RCC 7860 (cell line): Measurements from ENCODE around the gene USP6NL.
"Not testable (repeated sequence)": the region's sequence is repeated elsewhere in the genome, so short reads cannot be mapped to it uniquely, and the experiment has no call there.

Experiments
- DNase-seq: peaks from one replicate; pipeline ENCODE4 v3.0.0-alpha.2; 2015; ENCODE audit warnings: low spot score
- FAIRE-seq: peaks from 2 replicates; lab custom pipeline; 2012; peaks lifted over from hg19 to GRCh38; lab: Jason Lieb, UNC

USP6NL gene

DNA sequence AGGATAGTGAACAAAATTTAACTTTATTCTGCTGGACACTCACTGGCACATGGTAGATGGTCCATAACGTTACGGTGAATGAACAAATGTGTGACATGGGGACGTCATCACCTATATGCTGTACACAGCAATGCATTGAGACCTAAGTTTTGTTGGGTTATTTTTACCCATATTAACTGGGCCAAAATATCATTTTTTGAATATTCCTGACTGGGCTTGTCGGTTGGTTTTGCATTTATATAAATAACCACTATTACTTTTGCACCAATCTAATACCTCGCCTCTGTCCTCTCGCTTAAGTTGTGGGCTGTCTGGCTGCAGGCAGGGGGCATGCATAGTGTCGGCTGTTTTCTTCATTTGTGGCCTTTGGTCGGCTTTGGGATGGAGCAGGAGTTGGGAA is 161.7 kb downstream of the USP6NL start:
- DNase-seq (no peak), FAIRE-seq (no peak)

DNA sequence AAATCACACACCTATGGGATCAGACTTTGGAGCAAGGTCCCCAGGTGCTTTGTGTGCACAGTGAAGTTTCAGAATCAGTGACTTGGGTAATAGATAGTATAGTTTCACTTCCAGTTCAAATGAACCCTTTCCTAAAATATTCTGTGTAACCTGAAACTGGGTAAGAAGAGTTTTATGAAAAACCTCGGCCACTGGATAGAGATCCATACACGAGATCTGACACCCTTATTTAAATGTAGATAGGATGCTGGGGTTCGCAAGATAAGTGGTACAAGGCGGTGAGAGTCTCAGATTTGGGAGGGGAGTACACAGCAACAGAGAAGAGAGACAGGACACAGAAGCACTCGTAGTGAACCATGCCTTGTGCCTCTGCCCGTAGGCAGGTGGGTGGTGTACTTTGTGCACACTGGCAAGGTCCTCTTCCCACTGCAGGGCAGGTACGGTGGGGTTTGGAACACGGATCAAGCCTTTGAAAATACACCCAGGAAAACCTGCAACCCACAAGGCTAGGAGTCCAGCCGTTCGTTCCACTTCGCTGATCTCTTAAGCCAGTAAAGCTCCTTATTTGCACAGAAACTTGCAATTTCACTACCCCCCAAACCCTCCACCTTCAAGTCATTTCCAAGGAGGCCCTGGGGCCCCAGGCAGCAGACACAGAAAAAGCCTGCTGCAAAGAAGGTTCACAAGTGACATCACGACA is 162.8 kb downstream of the USP6NL start:
- DNase-seq: no peak
- no peak for FAIRE-seq

DNA sequence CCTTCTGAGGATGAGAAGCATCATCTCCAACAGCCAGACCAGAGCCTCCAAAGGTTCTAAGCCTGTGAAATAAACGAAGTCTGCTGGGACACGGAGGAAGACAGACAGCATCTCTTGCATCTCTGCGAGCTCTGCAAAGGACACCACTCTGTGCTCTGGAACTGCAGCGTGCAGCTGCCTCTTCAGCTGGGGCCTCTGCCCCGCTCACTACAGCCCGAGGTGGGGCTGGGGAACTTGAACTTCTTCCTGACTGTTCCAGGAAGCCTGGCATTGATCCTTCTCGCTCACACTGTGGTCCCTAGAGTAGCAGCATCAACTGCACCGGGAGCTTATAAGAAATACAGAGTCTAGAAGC is 163.3 kb downstream of the USP6NL start:
- DNase-seq (no peak), FAIRE-seq (no peak)

DNA sequence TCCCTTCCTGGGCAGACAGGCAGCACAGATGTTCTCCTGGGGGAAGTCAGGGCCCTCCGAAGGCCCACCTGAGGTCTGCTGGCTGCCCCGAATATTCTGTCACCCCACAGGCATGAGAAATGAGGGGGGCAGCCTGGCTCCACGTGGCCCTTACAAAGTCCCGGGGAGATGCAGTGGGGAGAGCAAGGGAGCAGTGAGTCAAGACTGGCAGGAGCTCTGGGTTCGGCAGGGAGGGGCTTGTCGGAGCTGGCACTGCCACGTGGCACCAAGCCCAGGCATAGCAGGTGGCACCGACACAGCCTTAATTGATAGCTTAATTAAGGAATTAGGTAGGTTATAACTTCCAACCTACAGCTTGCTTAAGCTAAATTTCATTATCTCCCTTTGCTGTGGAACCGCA is 163.9 kb downstream of the USP6NL start:
- FAIRE-seq (no peak), DNase-seq (no peak)

DNA sequence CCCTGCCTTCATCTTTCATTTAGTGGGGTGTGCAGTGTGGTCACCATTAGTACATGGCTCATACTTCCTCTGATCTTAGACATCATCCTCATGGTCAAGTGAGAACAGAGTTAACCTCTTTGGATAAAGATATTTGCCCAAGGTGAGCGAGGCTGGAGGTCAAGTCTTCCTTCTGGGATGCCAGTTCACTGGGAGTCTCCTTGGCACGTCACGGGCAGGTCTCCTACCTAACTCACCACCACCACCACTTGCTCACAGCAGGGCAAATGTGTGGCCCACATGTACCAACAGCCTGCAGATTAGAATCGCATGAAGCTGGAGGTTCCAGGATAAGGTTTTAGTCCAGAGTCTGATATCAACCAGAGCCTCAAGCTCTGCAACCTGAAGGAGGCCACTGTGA is 164.6 kb downstream of the USP6NL start:
- no peak for FAIRE-seq
- no peak for DNase-seq

DNA sequence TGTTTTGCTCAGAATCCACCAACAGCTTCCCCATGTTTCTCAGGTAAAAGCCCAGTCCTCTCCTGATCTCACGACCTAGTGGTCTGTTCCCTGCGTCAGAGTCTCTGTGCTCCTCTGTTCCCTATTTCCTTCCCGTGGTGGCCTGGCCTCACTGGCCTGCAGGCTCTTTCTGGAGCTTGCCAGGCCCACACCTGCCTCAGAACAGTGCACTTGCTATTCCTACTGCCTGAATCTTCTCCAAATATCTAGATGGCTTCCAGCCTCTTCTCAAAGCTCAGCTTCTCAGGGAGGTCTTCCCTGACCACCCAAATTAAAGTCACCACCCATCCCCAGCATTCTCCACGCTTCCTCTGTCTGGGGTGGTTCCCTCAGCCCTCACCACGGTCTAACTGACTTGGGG is 165.3 kb downstream of the USP6NL start:
- DNase-seq (no peak), FAIRE-seq (no peak)

DNA sequence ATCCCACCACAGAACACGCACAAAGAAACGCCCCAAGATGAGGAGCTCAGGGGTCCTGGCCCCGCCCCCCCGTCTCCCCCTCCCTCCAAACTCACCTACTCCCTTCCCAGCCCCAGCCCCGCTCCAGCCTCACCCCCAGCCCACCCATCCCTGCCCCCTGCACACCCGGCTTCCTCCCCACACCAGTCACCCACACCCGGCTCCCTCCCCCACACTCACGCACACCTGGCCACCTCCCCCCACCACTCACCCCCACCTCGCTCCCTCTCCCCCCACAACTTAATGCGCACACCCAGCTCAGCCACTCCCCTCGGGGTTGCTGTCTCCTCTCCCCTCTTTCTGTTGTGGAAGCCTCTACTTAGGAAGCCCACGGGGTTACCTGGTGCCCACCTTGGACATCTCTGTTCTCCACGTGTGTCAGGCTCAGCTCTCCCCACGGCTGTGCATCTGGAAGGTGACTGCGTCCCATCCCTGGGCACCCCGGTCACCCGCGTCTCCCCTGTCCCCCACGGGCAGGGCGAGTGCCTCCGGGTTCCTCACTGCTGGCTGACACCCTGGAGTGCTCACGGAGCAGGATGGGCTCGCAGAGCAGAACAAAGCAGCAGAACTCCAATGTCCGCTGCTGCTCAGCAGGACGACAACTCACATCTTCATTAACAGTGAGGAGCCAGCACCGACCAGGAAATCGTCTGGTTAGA is 166.8 kb downstream of the USP6NL start:
- FAIRE-seq (no peak), DNase-seq (no peak)

DNA sequence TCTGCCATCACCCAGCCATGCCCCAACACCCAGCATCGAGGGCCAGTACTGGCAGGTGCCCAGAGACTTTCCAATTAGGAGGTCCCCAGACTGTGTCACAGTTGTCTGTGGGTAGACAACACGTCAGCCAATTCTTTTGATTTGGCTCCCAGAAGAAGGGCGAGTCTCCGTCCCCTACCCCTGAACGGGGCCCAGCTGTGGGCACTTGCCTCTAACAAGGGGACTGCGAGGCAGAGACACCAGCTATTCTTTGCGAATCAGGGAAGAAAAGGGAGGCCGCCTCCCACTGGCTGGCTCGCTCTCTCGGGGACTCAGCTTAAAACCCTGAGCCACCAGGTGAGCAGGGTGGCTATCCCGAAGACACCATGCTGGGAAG is 167.3 kb downstream of the USP6NL start:
- no peak for FAIRE-seq
- no peak for DNase-seq

DNA sequence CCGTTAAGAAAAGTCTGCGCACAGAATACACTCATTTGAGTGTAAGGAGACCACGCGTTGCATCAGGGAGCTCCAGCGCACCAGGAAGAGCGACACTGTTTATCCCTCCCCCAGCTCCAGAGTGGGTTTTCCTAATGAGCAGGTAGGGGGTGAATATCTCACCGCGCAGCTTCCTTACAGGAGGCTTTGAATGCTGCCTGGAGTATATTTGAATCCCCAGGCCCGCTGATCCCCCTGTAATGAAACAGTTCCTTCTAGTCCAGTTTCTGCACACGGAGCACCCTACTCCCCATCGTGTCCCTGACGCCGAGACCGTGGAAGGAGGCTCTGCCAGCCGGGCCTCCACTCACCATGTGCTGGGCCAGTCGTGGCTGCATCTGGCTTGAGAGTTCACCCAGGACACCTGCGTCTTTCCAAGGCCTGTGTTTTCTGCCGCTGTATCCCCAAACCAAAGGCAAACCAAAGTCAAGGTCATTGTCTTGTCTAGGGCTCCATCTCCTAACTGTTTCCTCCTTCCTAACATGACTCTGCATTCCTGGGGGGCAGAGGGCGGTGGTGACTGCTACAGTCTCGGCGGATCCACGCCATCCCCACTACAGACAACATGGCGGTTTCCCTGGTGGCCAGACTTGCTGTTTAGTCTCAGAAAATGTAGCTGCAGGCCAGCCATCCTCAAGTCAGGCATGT is 167.8 kb downstream of the USP6NL start:
- FAIRE-seq: no peak

DNA sequence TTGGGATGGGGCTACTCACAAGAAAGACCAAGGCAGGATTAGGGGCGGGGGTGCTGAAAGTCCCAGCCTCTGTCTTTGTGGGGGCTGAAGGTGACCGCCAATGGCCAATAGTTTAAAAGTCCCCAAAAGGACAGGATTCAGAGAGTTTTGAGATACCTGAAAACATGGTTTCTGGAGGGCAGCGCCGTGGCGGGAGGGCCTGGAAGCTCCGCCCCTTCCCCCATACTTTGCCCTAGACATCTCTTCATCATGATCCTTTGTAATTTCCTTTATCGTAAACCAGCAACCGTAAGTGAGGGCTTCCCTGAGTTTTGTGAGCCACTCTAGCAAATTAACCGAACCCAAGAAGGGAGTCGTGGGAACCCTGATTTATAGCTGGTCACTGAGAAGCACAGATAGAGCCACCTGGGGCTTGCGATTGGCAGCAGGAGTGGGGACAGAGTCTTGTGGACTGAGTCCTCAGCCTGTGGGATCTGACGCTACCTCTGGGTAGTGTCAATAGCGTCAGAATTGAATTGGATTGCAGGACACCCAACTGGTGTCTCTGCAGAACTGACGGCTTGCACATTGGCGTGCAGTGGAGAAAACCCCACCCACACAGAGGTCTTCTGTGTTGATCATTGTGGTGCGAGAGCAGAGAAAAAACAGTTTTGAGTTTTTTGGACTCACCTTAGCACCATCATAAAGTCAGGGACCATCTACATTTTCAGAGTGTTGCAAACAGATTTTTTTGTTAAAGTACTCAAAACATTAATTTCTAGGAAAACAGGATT is 169.3 kb downstream of the USP6NL start:
- no peak for FAIRE-seq
- DNase-seq: no peak

More for the DNA sequence above, 167.8 kb downstream of the USP6NL start:
- no peak for DNase-seq

DNA sequence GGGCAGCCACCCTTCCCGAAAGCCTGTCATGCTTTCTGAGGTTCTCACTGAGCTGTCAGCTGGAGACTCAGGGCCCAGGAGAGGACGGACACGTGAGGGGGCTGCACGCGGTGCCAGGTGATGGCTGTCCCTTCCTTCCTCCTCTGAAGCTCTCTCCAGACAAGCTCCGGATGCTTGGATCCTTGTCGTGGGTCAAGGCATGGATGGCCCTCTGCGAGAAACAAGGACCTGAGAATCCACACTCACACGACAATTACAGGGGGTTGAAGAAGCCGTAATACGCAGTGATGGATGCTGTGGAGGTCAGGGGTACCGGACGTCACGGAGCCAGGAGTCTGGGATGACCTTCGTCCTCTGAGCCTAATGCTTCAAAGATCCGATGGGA is 170.3 kb downstream of the USP6NL start:
- FAIRE-seq: no peak

DNA sequence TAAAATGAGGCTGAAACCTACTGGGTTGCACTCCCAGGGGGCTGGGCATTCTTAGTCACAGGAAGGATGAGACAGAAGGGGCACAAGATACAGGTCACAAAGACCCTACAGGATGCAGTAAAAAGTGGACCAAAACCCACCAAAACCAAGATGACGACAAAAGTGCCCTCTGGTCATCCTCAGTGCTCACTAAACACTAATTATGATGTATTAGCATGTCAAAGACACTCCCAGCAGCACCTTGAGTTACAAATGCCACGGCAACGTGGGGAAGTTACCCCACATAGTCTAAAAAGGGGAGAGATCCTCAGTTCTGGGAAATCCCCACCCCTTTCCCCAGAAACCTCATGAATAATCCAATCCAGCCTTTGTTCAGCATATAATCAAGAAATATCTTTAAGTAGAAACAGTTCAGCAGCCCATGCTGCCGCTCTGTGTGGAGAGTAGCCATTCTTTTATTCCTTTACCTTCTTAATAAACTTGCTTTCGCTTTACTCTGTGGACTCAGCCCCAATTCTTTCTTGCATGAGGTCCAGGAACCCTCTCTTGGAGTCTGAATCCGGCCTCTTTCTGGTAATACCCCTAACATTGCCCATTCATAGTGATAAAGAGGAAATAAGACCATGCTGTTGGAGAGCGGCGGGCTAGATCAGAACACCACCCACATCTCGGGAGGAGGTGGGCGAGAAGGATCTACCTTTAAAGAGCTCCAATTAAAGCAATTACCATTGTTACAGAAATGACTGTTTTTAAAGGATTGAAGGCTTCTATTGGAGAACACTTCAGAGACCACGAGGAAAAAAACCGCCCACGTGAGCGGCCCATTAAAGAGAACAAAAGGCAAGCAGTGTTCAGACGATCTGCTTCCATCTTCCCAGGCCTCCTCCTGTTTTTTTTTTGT is 170.9 kb downstream of the USP6NL start:
- FAIRE-seq: no peak
- no peak for DNase-seq

More for the DNA sequence above, 170.3 kb downstream of the USP6NL start:
- no peak for DNase-seq

DNA sequence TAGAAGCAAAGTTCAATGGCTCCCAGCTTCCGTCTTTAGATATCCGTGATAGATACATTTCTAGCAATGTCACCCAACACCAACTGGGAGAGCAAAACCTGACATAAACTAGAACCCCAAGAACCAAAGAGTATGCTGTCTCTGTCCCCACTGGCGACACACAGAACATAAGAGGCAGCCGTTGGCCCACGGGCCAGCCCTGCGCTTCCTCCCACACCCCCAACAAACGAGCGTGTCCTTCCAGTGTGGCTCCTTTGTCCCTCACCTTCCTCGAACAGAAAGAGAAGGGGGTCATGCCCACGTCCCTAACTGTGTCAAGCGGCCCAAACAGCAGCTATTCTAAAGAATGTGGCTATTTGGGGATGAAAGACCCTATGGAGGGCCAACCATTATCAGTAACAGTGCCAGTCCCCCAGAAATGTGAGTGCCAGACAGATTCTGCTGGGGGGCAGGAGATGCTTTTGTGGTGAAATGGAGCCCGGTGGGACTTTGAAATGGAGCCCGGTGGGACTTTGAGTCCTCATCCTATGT is 171.9 kb downstream of the USP6NL start:
- DNase-seq (no peak), FAIRE-seq (no peak)

DNA sequence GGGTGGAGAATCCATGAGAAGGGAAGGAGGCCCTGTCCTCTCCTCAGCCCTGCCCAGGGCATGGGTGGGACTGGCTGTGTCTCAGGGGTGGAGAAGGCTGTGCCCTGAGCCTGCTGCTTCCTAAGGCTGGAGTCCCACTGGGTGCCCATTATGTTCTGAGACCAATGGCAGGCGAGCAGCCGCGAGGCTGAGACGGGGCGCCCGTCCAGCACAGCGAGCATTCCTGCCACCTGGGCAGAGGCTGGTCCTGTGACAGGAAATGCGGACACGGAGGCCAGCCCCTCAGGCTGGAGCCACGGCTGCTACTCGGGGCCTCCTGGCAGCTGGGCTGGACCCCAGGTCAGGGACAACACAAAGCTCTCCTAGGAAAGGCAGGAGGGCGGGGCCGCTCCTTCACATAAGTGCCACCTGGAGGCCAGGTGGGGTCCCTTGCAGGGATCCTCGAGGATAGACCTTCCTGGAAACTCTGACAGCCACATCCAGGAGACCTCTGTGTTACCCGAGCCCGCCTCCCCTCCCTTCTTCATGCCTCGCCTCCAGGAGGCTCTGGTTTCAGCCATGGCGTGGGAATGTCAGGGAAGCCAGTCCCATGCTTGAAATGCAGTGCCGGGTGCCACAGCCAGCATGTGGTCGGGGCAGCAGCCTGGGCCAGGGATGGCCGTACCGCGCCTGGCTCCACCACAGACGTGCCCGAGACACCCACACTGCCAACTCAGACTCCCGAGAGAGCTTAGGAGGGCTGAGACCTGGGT is 173.9 kb downstream of the USP6NL start:
- FAIRE-seq: no peak
- DNase-seq: no peak

DNA sequence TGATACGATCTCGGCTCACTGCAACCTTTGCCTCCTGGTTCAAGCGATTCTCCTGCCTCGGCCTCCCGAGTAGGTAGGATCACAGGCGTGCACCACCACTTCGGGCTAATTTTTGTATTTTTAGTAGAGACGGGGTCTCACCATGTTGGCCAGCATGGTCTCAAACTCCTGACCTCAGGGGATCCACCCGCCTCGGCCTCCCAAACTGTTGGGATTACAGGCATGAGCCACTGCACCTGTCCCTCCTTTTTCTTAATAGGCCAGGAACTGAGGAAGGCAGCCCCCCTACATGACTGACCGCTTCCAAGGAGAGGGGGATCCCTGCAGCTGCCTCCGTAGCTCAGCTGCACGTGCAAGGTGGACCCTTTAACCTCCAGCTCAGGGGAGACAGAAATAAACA is 175.0 kb downstream of the USP6NL start:
- not testable (repeated sequence) for DNase-seq, FAIRE-seq

DNA sequence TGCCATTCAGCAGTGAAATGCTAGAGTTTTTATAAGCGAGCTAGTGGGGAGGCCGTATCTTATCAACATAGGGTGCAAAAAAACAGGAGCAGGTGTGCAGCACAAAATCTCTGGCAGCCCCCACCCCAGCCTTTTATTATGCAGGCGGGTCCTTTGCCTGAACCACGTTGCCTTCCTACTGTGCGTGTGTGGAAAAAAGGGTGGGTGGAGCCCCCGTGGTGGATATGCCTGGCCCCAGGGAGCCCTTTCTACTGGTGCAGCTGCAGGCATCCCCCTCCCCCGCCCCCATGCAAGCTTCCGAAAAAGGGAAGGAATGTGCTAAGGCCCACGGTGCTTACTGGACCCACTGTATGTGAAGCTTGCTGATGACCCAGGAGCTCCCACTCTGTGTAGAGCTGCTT is 175.9 kb downstream of the USP6NL start:
- FAIRE-seq (no peak), DNase-seq (no peak)

DNA sequence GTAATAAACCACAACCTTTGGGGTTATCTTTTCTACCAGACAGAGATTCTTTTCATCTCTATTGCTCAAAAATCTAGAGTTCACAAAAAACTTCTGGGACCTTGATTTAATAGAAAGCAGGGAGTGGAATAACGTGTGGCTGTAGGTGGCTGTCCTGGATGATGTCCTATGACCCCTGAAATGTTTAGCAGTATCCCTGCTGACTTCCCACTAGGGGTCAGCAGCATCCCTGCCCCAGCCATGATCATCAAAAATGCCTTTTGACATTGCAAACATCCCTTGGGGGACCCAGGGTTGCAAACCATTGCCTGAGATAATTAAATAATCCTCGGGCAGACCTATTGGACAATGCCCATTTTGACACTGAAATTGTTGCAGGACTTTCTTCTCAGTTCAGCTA is 177.1 kb downstream of the USP6NL start:
- DNase-seq (no peak), FAIRE-seq (no peak)

DNA sequence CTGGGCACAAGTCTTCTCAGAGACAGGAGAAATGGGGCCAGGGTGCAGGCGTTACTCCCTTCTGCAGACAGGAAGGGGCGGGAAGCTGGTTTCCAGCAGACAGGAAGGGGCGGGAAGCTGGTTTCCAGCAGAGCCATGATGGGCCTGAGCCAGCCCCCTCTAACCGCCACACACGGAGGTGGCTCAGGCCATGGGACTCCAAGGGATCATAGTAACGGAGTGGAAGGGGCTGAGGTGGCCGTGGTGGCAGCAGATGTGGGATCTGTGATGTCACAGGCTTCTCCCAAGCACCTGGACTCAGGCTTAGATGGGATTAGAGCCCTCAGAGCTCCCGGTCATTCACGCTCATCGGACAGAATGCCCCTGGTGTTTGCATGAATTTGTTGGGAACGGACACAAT is 177.8 kb downstream of the USP6NL start:
- no peak for DNase-seq
- FAIRE-seq: no peak

DNA sequence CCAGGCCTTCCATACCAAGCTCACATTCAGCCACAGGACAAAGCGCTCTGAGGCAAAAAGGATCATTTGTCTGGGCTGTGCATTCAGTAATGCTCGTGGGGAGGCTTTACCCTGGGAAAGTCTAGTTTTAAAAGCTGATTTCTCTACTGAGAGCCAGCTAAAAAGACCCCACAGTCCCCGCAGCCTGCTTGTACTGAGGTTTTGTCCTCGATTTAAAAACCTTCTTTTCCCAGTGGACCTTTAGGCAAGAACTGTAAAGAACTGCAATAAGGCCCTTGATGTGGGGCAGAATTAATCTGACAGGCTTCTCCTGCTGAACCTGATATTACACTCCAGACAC is 180.3 kb downstream of the USP6NL start:
- FAIRE-seq: no peak
- DNase-seq: no peak
